Adipocyte (in vitro differentiated cells): ENCODE measurements around the gene UBE2G2.
A peak's percentile ranks its signal among the peaks of the same experiment; 100 is the strongest.

Experiments
- DNase-seq: peaks from one replicate; pipeline ENCODE4 v3.0.0-alpha.2; 2015; ENCODE audit warnings: low read depth
- H3K27me3 ChIP-seq: replicated peaks from 2 replicates; pipeline ENCODE4 v1.7.0; 2013; ENCODE audit warnings: mild to moderate bottlenecking, low read length, moderate library complexity; ENCODE audit not compliant: control insufficient read depth, insufficient read depth
- H3K36me3 ChIP-seq: 2 replicates; pipeline ENCODE4 v1.7.0; 2013; ENCODE audit warnings: low read length, mild to moderate bottlenecking, moderate library complexity; ENCODE audit not compliant: control insufficient read depth, insufficient read depth, severe bottlenecking
- H3K4me1 ChIP-seq: 2 replicates; pipeline ENCODE4 v1.7.0; 2013; ENCODE audit warnings: mild to moderate bottlenecking, low read length, moderate library complexity; ENCODE audit not compliant: control insufficient read depth, insufficient read depth
- H3K4me3 ChIP-seq: 2 replicates; pipeline ENCODE4 v1.7.0; 2013; ENCODE audit warnings: mild to moderate bottlenecking, low read length, moderate library complexity
- H3K9ac ChIP-seq: 2 replicates; pipeline ENCODE4 v1.7.0; 2013; ENCODE audit warnings: mild to moderate bottlenecking, low read length, moderate library complexity
- H3K9me3 ChIP-seq: 2 replicates; pipeline ENCODE4 v1.7.0; 2013; ENCODE audit warnings: mild to moderate bottlenecking, low read length, moderate library complexity; ENCODE audit not compliant: control insufficient read depth

Gene UBE2G2

DNA sequence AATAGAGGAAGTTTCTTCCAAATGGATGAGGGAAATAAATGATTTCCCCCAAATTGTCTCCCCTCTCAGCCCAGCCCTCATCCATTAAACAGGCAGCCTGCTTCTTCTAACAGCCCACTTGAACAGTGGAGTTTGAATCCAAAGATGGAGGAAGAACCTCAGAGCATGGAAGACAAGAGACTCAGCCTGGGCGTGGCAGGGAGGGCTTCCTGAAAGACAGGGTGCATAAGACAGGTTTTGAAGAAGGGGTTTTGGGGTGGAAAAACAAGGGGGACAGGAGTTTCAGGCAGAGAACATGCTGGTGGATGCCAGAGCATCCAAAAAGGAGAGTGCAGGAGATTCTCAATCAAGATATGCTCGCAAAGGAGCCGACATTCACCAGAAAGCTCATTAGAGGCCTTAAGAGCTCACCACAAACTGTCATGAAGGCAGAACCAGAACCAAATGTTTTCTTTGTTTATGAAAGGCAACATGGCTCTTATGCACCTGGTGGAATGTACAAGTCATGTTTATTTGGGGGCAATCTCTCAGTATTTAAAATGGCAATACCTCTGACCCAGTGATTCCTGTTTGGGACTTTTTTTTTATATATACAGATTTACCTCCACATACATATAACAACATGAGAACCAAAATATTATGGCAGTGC, 63.8 kb downstream of the UBE2G2 start:
- Histone ChIP-seq H3K4me1 (no peaks in the 10 kb centered on the region), H3K4me3 (no peak overlapping the region), H3K27me3 (peaks cover 5% of the 10 kb centered on the region), H3K9ac (no peak overlapping the region), H3K36me3 (no peaks in the 10 kb centered on the region), H3K9me3 (peaks cover 46% of the 10 kb centered on the region)
- peak; percentile 36 for DNase-seq

DNA sequence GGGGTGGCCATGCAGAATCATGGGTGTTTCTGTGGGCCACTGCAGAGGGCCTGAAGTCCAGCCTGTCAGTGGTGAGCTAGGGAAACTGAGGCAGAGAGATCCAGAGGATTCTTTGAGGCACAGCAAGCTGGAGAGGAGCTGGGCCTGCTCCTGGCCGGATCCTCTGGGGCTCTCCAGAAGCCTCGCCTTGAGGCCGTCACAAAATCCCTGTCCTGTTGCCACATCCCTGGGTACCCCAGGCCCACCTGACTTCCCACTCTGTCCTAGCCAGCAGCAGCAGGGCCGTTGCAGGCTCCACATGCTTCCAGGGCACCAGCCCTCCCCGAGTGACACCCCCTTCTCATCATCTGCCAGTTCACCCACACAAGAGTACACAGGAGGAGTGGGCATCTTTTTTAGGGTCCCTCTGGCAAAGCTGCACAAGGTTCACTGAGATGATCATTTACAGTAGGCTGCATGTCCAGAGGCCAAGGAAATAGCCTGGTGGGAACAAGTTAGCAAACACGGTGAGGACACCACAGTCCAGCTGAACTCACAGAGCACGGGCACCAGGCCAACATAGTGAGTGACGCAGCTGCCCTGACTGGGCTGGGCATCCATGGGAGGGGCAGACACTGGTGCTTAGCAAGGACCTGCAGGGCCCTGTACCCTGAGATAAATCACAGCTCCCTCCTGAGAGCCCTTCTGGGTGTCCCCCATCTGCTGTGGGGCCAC, 65.2 kb downstream of the UBE2G2 start:
- peaks cover 46% of the 10 kb centered on the region for H3K9me3 ChIP-seq
- no peak overlapping the region for H3K9ac ChIP-seq
- no peaks in the 10 kb centered on the region for H3K4me1 ChIP-seq
- no peaks in the 10 kb centered on the region for H3K36me3 ChIP-seq
- peaks cover 5% of the 10 kb centered on the region for H3K27me3 ChIP-seq
- DNase-seq = no peak
- no peak overlapping the region for H3K4me3 ChIP-seq

DNA sequence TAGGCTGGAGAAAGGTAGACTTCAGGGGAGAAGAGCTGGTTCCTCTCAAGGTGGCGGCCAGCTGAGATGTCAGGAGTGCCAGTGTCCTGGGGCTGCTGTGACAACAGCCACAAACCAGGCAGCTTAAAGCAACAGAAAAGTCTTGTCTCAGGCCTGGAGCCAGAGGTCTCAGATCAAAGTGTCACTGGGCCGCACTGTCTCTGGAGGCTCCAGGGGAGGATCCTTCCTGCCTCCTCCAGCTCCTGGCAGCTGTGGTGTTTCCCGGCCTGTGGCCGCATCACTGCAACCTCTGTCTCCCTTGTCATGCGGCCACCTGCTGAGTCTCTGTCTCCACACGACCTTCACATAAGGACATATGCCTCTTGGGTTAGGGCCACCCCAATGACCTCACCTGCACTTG, 65.8 kb downstream of the UBE2G2 start:
- Histone ChIP-seq H3K27me3 (peaks cover 9% of the 10 kb centered on the region), H3K36me3 (no peaks in the 10 kb centered on the region), H3K4me1 (no peaks in the 10 kb centered on the region), H3K4me3 (no peak overlapping the region), H3K9me3 (peaks cover 51% of the 10 kb centered on the region), H3K9ac (no peak overlapping the region)
- DNase-seq = no peak

DNA sequence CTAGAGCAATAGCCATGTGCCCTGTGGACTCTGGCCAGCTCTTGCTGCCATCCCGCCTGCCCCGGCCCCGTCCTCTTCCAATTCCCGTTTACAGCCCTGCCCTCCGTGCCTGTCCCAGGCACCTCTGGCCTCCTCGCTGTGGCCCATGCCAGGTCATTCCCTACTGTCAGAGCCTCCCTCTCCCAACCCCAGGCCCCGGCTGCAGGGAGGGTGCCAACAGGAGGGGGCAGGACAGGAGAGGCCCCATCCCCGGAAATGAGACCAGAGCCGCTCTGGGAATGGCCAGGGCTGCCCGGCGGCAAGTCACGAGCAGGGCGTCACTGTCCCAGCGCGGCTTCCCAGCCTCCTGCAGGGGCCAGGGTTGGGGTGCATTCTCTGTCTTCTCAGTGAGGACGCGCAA, 66.8 kb downstream of the UBE2G2 start:
- Histone ChIP-seq H3K4me1 (no peaks in the 10 kb centered on the region), H3K27me3 (peaks cover 15% of the 10 kb centered on the region), H3K9me3 (peaks cover 50% of the 10 kb centered on the region), H3K9ac (no peak overlapping the region), H3K4me3 (no peak overlapping the region), H3K36me3 (no peaks in the 10 kb centered on the region)
- no peak for DNase-seq

DNA sequence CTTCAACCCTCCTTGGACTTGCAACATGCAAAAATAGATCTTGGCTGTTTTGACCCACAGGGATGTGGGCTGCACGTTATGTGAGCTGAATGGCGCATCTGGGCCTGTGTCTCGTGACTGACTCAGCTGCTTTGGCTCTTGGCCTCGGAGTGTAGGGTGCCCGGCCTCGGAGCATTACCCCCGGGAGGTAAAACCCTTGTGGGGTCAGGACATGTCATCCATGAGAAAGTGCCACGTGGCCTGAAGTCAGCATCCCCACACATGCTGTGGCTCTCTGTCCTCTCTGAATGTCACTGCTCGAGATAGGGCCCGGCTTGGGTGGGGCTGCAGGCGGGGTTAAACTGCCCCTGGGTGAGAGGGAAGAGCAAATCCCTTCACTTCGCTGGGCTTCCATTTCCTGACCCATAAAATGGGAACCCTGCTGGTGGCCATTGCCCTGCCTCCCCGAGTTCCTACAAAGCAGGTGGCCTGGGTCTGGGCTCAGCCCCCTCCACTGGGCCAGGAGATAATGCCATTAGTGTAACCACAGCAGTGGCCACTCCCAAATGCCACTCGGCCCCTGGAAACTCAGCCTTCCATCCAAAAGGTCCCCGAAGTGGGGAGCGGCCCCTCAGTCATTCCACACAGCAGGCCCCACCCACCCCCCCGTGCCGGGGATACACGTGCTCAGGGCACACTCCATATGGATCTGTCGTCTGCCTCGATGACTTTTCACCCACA, 67.4 kb downstream of the UBE2G2 start:
- Histone ChIP-seq H3K9me3 (peaks cover 44% of the 10 kb centered on the region), H3K9ac (no peak overlapping the region), H3K27me3 (peaks cover 17% of the 10 kb centered on the region), H3K36me3 (no peaks in the 10 kb centered on the region), H3K4me3 (no peak overlapping the region), H3K4me1 (no peaks in the 10 kb centered on the region)
- DNase-seq = no peak

DNA sequence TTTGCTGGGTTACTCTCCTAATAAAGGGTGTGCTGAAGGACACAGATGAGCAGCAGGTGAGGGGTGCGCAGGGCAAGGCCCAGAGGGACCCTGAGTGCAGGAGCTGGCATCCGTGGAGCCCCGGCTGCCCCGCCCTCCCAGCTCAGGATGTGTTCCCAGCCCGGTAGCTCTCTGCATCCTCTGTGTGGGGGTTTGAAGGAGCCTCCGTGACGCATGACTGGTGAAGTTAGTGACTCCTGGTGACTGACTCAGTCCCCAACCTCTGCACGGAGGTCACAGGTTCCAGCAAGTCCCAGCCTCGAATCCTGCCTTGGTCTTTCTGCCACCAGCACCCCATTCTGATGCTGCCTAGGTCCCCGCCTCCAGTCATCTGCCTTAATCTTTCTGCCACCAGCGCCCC, 68.7 kb downstream of the UBE2G2 start:
- Histone ChIP-seq H3K9ac (no peak overlapping the region), H3K36me3 (no peaks in the 10 kb centered on the region), H3K4me1 (no peaks in the 10 kb centered on the region), H3K9me3 (peaks cover 31% of the 10 kb centered on the region), H3K4me3 (no peak overlapping the region), H3K27me3 (peaks cover 15% of the 10 kb centered on the region)
- no peak for DNase-seq

DNA sequence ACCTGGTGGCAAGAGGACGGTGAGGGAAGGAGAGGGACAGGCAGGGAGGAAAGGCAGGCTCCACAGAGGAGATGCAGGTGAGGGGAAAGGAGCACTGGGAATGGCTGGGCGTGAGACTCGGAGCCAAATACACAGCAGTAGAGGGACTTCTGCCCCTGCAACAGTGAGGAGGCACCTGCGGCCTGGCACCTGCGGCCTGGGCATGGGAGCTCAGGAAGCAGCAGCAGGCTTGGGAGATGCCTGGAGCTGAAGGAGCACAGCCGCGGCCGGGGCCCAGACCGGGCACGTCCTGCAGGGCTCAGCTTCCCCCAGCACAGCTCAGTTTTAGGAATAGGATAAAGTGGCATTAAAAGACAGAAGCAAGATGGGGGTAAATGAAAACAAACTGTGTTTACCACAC, 69.4 kb downstream of the UBE2G2 start:
- Histone ChIP-seq H3K4me1 (no peaks in the 10 kb centered on the region), H3K9ac (no peak overlapping the region), H3K4me3 (no peak overlapping the region), H3K9me3 (peaks cover 24% of the 10 kb centered on the region), H3K27me3 (peaks cover 20% of the 10 kb centered on the region), H3K36me3 (no peaks in the 10 kb centered on the region)
- no peak for DNase-seq

DNA sequence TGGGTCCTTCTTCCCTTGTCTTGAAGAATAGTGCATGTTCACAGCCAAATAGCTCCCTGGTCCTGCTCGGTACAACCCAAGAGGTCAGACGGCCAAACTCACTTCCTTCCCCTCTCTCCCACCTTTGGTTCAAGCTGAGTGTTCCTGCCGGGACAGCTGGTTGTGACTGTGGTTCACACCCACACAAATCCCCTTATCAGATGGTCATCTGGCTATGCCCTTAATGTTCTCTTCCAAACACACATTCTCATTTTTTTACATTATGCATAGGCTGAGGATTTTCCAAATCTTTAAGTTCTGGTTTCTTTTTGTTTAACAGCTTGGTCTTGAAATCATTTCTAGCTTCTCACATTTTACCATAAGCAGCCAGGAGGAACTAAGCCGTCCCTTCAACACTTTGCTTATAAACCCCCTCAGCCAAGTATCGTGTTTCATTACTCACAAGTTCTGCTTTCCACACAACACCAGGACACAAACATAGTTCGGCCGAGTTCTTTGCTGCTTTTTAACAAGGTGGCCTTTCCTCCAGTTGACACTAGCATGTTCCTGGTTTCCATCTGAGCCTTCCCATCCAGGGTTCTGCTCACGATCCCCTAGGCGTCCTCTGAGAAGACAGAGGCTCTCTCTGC, 70.6 kb downstream of the UBE2G2 start:
- Histone ChIP-seq H3K9me3 (peaks cover 16% of the 10 kb centered on the region), H3K27me3 (peaks cover 31% of the 10 kb centered on the region), H3K9ac (no peak overlapping the region), H3K36me3 (no peaks in the 10 kb centered on the region), H3K4me3 (no peak overlapping the region), H3K4me1 (no peaks in the 10 kb centered on the region)
- no peak for DNase-seq

DNA sequence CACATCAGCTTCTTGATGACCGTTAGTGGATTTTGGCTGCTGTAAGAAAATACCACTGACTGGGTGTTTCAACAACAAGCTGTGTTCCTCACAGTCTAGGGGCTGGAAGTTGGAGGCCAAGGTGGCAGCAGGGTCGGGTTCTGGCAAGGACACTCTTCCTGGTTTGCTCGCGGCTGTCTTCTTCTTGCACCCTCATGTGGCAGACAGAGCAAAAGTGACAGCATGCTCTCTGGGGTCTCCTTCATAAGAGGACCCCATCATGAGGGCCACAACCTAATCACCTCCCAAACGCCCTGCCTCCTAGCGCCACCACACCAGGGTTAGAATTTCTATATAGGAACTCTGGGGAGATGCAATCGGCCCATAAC, 71.6 kb downstream of the UBE2G2 start:
- Histone ChIP-seq H3K36me3 (no peaks in the 10 kb centered on the region), H3K27me3 (peaks cover 40% of the 10 kb centered on the region), H3K4me1 (no peaks in the 10 kb centered on the region), H3K9me3 (peaks cover 10% of the 10 kb centered on the region), H3K9ac (no peak overlapping the region), H3K4me3 (no peak overlapping the region)
- DNase-seq = no peak

DNA sequence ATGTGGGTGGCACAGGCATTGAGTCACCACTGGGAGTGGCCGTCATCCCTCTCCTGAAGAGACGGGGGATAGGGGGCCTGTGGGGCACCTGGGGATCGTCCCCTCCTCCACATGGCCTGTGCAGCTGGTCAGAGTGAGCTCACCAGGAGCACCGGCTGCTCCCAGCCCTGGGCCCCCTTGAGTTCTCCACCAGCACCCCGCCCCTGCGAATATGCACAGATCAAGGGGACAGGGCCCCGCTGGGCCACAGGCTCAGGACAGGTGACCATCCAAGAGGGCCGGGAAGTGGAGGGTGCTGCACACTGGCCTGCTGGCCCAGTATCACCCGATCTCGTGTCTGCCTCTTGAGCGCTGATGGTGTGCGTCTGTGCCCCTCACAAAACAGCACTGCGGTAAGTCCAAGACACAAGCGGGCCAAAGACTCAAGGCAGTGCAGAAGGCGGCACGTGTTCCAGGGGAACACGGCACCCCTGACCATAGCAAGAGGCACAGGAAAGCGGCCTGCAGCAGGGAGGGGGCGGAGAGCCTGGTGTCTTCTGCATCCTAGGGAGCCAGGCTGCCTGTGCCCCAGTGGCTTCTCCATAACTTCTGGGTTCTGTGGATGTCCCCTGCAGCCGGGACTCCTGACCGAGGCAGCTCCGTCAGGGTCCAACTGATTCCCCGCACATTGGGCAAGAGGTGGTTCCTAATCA, 72.1 kb downstream of the UBE2G2 start:
- no peaks in the 10 kb centered on the region for H3K36me3 ChIP-seq
- H3K9ac ChIP-seq = no peak overlapping the region

DNA sequence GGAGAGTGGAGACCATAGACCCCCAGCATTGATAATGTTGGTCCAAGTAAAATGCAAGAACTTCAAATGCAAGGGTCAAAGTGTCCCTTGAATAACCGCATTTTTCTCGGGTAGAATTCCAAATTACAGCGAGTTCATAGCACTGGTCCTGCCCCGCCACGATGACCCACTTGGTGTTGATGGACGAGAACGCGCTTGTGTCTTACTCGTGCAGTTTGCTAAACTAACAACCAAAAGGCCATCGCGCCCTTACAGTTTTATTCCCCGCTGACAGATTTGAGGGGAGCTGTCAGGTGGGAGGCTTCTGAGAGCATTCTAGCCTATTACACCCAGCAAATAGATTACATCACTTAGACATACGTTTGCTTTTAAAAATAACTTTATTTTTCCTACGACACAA, 72.9 kb downstream of the UBE2G2 start:
- DNase-seq = no peak
- peaks cover 10% of the 10 kb centered on the region for H3K9me3 ChIP-seq
- no peaks in the 10 kb centered on the region for H3K4me1 ChIP-seq
- H3K9ac ChIP-seq = no peak overlapping the region
- H3K4me3 ChIP-seq = no peak overlapping the region
- H3K36me3 ChIP-seq = no peaks in the 10 kb centered on the region
- H3K27me3 ChIP-seq = peaks cover 49% of the 10 kb centered on the region

More for the DNA sequence above, 72.1 kb downstream of the UBE2G2 start:
- Histone ChIP-seq H3K4me1 (no peaks in the 10 kb centered on the region), H3K4me3 (no peak overlapping the region), H3K27me3 (peaks cover 42% of the 10 kb centered on the region), H3K9me3 (peaks cover 10% of the 10 kb centered on the region)
- no peak for DNase-seq
